ENCODE measurements around the gene LRRC70.

Gene LRRC70

DNA sequence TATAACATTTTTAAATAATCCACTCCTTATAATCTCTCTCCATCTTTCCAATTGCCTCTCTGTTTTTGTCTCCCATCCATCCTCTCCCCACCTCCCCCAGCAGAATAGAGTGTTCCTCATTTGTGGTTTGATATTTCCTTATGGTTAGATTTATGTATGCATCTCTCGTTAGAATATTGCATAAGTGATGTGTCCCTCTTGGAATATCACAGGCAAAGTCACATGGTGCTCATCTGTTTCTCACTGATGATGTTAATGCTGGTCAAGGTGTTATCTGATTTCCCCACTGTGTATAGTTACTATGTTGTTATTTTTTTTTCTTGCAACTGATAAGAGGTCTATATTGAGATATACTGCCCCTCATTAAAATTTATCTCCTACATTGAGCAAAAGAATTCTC, 3.1 kb upstream of the LRRC70 start:
- ATAC-seq, result no peak

DNA sequence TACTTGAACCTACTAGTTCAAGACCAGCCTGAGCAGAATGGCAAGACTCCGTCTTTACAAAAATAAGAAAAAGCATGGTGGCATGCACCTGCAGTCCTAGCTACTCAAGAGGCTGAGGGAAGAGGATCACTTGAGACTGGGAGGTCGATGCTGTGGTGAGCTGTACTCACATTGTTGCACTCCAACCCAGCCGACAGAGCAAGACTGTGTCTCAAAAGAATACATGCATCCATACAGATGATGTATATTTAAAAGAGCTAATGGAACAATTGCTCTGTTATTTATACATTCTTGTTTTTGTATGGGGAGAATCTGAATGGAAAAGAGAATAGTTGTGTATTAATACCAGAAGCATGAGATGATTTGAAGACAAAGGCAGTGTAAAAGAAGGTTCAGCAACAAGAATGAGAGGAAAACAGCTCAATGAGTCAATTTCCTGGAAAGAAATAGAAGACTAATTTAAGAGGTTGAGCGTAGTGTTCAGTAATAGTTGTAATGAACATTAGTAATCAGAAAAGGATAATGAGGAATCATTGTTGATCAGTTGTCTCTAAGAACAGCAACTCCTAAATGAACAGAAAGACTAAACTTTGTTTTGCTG, 1.9 kb upstream of the LRRC70 start:
- ATAC-seq, result peak; percentile 66 to 70

DNA sequence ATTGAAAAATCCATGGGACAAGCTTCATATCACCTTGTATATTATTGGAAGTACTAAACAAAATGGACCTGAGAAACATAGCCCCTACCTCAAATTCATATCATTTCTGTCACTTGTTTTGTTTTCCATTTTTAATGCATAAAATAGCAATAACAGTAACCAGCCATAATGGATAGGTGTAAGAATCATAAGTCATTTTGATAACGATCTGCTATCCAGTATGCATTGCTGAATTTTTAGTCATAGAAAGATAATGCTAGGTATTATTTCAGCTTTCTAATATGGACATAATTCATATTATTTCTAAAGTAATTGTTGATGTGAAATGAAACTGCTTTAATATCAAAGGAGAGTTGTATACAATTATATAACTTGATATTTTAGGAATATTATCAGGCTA, 1.1 kb upstream of the LRRC70 start:
- no peak for ATAC-seq

- no peak for ATAC-seq
Measured at GRCh38 chr5:62579761-62580160, 1.1 kb downstream of the LRRC70 start.

DNA sequence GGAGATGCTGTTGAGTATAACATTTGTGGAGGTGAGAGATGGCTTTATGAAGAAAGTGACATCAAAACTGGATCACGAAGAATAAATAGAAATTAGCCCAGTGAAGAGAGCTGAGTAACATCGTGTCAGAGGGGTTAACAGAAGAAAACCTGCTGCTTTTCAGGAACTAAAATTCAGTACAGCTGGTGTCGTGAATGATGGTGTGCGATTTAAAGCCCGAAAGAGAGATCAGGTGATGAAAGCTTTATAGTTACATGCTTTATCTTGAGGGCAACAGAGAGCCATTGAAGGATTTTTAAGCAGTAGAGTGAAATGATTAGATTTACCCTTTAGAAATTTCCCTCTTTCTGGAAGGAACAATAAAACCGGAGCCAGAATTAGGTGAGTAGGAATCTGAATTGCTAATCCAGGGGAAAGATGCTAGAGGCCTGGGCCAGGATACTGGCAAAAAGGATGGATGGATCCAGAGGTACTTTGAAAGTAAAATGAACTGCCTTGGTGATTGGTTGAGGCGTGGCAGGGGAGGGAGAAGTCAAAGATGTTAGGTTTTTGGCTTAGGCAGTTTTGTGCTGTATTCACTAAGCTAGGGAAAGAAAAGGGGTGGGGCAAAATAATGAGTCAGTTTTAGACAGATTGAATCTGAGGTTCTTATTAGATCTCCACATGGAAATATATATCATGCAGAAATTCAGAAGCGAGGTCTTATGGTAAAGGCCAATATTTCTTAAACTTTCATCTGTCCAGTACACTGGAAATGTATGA, 3.4 kb downstream of the LRRC70 start:
- no peak for ATAC-seq

- ATAC-seq, result no peak
Measured at GRCh38 chr5:62584391-62584790, 5.8 kb downstream of the LRRC70 start.

DNA sequence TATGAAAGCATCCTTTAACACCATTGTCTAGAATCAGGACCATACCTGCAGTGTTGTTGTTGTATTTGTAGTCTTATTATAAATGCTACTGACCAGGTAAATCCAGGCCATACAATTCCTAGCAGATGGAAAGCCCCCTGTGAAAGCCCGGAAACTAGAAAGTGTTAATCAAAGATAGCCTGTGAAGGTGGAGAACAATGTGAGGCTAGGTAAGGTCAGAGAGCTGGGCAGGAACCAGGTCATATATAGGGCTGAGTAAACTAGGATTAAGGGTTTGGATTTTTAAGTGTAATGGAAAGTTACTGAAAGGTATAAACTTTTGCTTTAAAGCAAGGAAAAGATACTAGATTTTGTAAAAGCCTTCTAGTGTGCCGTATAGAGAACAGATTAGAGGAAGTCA, 6.7 kb downstream of the LRRC70 start:
- ATAC-seq, result no peak

DNA sequence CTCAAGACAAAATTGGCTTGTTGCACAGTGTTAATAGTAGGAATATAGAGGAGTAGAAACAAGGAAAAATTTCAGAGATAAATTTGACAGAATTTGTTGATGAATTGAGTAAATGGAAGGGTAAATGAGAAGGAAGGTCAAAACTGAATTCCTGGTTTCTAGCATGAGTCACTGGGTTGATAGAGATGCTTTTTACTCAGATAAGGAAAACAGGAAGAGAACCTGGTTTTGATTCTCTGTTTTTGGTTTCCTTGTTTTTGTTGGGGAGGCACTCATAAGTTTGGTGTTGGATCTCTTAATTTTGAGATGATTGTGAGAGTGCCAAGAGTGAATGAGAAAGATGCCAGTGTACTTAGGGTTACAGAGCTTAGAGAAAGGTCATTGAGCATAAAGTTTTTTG, 7.1 kb downstream of the LRRC70 start:
- no peak for ATAC-seq

DNA sequence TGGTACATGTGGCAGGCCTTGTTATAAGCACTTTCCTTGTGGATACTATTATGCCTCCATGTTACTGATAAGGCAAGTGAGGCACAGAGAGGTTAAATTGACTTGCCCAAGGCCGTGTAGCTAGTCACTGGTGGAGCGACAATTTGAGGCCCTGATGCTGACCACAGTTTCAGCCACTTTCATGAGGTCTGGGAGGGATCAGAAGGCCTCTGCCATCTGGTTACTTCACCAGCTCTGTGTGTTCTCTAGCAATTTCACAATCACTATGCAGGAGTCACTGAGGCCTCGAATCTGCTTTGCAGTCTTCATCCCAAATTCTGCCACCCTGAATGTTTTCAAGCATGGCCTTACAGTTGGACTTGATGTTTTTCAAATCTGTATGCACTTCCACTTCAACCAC, 9.1 kb downstream of the LRRC70 start:
- no peak for ATAC-seq

GRCh38 chr5:62588668-62589067, 10.0 kb downstream of the LRRC70 start:
- no peak for ATAC-seq

DNA sequence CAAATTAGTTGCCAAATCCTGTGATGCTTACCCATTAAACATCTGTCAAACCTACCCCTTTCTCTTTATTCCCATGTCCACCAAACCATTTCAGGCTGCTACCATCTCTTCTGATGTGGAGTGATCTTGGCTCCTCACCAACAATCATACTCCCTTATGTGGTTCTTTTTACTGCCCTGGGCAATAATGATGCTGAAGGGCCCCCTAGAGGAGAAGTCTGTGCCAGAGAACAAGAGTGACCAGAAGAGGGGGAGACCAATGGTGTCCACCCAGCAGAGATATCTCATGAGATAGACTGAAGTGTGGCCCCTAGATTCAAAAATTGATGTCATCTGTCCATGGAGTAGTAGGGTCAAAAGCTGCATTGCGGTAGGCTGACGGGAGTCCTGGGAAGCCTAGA, 10.9 kb downstream of the LRRC70 start:
- no peak for ATAC-seq

DNA sequence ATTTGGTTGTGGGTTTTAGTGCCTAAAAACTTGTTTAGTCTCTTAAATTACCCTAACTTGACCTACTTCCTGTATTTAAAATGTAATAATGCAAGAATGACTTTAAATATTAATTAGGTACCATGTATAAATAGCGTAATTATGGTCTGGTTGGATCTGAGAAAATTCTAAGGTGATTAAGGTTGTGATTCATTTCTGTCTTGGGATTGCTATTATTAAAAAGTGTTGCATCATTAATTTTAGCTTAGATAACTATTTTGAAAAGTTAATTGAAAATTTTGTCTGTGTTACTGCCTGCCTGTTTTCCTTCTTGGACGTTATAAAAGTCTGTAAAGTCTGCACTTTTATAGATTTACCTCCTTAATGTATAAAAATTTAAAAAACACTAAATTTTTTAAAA, 11.8 kb downstream of the LRRC70 start:
- no peak for ATAC-seq

DNA sequence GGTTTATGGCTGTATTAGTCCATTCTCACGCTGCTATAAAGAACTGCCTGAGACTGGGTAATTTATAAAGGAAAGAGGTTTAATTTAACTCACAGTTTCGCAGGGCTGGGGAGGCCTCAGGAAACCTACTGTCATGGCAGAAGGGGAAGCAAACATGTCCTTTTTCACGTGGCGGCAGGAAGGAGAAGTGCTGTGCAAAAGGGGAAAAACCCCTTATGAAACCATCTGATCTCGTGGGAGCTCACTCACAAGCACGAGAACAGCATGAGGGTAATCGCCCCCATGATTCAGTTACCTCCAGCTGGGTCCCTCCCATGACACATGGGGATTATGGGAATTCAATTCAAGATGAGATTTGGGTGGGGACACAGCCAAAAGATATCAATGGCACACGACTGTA, 13.9 kb downstream of the LRRC70 start:
- no peak for ATAC-seq

DNA sequence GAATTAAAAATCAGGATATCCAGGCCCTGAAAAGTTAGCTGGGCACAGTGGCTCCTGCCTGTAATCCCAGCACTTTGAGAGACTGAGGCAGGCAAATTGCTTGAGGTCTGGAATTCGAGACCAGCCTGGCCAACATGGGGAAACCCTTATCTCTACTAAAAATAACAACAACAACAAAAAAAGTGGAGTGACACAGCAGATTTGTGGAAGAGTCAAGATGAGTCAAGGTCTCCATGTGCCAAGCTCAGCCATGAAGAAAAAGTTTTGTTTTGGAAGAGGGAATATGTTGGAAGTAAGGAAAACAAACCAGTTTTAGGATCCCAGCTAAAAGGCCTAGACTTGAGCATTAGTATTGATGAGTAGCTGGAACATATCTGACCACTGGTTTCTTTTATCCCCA, 14.7 kb downstream of the LRRC70 start:
- ATAC-seq, result no peak

DNA sequence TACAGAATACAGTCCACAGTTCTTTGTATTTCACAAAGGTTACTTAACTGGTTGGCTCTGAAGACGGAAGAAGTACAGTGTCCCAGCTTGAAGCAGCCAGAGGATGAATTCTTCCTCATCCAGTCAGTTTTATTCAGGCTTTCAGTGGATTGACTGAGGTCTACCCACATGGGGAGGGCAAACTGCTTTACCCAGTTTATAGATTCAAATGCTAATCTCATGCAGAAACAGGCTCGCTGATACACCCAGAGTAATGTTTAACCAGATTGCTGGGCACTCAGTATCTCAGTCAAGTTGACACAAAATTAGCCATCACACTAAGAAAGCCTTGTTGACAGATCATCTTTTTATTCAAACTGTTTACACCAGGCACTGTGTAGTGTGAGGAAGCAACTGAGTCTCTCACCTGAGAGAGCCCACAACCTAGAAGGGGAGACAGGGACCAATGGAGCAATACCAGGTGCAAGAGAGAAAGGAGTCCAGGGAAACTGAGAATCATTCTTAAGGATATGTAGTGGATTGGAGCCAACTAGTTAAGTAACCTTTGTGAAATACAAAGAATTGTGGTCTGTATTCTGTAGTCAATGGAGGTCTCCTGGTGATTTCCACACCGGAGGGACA, 15.9 kb downstream of the LRRC70 start:
- no peak for ATAC-seq

DNA sequence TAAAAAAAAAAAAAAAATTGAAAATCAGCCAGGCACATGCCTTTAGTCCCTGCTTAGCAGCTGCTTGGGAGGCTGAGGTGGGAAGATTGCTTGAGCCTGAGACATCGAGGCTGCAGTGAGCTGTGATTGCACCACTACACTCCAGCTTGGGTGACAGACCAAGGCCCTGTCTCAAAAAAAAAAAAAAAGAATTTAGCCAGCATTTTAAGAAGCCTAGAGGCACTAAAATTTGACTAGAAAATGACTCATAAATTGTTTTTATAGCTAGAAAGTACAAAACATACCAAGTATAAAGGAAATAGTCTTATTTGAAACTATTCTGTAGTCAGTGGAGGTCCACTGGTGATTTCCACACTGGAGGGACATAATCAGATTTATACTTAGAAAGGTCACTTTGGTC, 17.5 kb downstream of the LRRC70 start:
- ATAC-seq, result no peak

DNA sequence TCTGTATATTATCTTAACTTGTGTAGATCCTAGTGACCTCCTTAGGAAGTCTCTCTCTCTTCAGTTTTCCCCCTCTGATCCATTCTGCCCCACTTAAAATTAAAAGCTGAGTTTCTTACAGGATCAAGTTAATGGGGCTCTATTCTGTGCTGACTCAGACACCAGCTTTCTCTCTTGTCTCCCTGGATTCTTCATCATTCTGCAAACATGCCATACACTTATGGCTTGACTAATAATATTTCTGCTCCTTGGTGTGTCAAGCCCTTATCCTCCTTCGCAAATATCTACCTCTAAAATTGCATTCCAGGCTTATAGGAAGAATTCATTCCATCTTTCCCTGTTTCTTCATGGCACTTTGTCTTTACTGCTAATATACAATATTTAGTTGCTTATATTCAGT, 18.1 kb downstream of the LRRC70 start:
- no peak for ATAC-seq

DNA sequence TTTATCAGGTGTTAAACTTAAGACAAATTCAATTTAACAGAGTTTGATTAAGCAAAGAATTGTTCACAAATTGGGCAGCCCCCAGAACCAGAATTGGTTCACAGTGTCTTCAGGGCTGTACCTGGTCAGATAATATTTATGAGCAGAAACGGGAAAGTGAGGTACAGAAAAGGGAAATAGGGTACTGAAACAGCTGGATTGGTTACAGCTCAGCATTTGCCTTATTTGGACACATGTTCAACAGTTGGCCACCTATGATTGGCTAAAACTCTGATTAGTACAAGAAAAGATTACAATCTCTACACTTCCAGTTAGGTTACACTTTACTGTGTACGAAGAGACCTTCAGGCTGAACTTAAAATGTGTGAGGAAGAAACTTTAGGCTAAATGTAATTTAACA, 18.7 kb downstream of the LRRC70 start:
- ATAC-seq, result no peak

GRCh38 chr5:62600560-62601252, 22.1 kb downstream of the LRRC70 start:
- ATAC-seq, result no peak

- ATAC-seq, result no peak
Measured at GRCh38 chr5:62603934-62604333, 25.3 kb downstream of the LRRC70 start.

GRCh38 chr5:62605638-62606037, 27.0 kb downstream of the LRRC70 start:
- ATAC-seq, result no peak

- ATAC-seq, result no peak
Measured at GRCh38 chr5:62606878-62607277, 28.3 kb downstream of the LRRC70 start.

GRCh38 chr5:62607615-62608014, 29.0 kb downstream of the LRRC70 start:
- ATAC-seq, result no peak
